Breast epithelium (tissue), 3 donors: ENCODE data around the gene ME3.

Source experiments
- POLR2A ChIP-seq: fragments of 450-650 bp; IDR thresholded peaks from one replicate; pipeline ENCODE4 v1.6.1; 2016; ENCODE audit warnings: antibody characterized with exemption, mild to moderate bottlenecking, moderate library complexity
- TF ChIP-seq, protein P1 (sequence below), 3 donors: fragments of 450-650 bp; IDR thresholded peaks; one replicate each; pipeline ENCODE4 v1.5.1; 2016 to 2017; ENCODE audit warnings: antibody characterized with exemption in 3 of 3, mild to moderate bottlenecking in 3 of 3, moderate library complexity in 3 of 3

DNA sequence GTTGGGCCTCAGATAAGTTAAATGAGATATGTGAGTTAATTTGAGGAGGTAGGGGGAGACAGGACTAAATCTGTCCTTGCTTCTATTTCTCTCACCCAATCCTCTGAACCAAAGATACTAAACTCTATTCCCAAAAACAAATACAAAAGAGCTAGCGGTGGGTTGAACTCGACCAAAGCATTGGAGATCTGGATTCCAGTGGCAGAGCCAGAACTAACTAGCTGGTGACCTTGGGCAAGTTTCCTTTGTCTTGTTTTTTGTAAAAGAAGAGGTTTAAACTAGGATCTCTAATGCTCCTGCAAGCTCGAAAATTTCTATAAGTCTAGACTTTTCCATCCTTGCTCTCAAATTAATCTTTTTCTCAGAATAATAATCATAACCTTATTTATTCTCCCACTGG is 1.5 kb downstream of the ME3 start:
- TF ChIP-seq, protein P1, sequence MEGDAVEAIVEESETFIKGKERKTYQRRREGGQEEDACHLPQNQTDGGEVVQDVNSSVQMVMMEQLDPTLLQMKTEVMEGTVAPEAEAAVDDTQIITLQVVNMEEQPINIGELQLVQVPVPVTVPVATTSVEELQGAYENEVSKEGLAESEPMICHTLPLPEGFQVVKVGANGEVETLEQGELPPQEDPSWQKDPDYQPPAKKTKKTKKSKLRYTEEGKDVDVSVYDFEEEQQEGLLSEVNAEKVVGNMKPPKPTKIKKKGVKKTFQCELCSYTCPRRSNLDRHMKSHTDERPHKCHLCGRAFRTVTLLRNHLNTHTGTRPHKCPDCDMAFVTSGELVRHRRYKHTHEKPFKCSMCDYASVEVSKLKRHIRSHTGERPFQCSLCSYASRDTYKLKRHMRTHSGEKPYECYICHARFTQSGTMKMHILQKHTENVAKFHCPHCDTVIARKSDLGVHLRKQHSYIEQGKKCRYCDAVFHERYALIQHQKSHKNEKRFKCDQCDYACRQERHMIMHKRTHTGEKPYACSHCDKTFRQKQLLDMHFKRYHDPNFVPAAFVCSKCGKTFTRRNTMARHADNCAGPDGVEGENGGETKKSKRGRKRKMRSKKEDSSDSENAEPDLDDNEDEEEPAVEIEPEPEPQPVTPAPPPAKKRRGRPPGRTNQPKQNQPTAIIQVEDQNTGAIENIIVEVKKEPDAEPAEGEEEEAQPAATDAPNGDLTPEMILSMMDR (IDR thresholded peaks at IDR 0.05) = no peak
- no peak for TF ChIP-seq POLR2A
